NCI-H446 treated with DMSO at 0.1 percent for 48 hours (cell line): ENCODE results near the gene ARHGAP31.
"Not testable (repeated sequence)": the region's sequence is repeated elsewhere in the genome, so short reads cannot be mapped to it uniquely, and the experiment has no call there.

Source experiments
- DNase-seq: peaks from one replicate; lab custom pipeline; 2025; lab: John Stamatoyannopoulos, UW

Gene ARHGAP31, protein sequence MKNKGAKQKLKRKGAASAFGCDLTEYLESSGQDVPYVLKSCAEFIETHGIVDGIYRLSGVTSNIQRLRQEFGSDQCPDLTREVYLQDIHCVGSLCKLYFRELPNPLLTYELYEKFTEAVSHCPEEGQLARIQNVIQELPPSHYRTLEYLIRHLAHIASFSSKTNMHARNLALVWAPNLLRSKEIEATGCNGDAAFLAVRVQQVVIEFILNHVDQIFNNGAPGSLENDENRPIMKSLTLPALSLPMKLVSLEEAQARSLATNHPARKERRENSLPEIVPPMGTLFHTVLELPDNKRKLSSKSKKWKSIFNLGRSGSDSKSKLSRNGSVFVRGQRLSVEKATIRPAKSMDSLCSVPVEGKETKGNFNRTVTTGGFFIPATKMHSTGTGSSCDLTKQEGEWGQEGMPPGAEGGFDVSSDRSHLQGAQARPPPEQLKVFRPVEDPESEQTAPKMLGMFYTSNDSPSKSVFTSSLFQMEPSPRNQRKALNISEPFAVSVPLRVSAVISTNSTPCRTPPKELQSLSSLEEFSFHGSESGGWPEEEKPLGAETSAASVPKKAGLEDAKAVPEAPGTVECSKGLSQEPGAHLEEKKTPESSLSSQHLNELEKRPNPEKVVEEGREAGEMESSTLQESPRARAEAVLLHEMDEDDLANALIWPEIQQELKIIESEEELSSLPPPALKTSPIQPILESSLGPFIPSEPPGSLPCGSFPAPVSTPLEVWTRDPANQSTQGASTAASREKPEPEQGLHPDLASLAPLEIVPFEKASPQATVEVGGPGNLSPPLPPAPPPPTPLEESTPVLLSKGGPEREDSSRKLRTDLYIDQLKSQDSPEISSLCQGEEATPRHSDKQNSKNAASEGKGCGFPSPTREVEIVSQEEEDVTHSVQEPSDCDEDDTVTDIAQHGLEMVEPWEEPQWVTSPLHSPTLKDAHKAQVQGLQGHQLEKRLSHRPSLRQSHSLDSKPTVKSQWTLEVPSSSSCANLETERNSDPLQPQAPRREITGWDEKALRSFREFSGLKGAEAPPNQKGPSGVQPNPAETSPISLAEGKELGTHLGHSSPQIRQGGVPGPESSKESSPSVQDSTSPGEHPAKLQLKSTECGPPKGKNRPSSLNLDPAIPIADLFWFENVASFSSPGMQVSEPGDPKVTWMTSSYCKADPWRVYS (N-terminal part only)

DNA sequence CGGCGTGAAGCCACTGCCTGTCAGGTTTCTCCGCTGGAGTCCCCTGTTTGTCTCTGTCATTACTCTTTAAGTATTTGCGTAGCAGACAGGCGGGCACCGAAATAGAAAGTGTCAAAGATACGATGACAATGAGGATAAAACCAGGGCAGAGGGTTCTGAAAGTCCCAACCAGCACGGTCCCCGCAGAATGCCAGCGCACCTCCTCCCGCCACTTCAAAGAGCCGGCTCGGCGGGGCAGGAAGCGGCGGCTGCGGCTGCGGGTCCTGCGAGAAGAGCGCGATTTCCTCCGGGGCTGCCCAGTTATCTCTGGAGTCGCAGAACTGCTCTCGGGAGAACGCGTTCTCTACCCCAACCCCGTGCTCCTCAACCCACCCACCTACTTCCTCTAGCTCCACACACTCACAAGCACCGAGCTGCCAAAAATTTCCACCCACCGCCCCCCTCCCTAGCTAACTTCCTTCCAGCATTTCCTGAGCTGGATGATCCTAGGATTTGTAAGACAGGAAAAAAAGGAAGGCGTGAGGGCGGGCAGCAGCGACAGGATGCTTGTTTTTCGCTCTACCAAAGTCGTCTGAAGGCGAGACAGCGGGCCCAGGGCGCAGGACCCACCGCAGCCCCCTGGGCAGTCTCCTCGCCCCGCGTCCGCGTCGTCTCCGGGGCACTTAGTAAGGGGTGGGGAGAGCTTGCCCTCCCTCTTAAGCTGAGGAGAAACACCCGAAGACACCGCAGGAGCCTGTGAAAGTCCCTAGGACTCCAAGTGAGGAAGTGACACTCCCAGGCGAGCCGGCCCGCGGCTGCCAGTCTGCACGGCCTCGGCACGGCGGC is at the start of gene ARHGAP31:
Gene ARHGAP31, plus strand, starts transcription at position 513 of the 825 bp plus-strand sequence. CDS start 522 bp downstream, outside the sequence.
- peak; percentile 50 for DNase-seq

DNA sequence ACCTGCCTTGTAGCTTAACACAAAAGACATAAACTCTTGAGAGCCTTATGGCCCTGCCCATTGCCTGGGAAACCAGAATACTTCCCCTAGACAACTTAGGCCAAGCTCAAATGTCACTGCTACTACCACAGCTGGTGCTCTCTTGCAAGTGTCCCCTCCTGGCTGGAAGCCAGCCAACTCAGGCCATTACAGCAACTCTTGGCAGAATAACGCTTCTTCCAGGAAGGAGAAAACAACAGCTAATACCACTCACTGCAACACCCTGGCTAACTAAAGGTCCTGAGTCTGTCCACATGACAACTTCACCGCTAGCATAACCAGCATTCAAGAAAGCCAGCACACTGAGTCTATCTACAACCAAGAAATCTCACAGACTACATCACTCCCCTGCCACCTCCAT is 48.4 kb upstream of the ARHGAP31 start:
- DNase-seq, result no peak

DNA sequence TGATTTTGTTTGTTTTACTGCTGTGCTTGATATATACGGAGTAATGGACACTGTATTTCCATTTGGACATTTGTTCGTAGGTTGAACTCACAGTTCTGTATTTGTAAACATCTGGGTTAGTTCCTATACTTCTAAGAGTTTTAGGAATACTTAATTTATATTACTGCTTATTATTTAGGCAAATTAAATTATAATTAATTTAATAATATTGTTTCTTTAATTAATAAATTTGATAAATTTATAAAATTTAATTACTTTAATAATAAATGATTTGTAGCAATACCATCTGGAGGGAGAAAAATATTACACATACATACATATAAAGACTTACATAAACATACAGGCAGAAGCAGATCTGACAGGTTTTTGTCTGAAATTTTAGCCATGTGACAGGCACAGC is 39.0 kb upstream of the ARHGAP31 start:
- DNase-seq, result no peak

DNA sequence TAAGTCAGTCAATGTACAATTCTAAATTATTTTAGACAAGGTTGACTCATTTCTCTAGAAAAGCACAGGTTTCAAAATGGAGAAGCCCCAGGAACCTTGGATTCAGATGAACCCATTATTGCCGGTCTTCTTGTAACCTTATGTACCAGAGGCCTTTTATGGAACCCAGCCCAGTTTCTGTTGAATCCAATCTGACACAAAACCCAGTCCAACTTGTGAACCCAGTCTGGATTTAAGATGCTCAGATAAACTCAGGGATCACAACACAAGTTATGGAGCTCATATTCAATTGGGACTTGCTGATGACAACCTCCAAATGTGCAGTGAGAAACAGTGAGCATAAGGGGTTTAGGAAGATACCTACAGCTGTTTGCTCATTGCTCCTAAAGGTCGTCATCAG is 37.1 kb upstream of the ARHGAP31 start:
- DNase-seq, result no peak

DNA sequence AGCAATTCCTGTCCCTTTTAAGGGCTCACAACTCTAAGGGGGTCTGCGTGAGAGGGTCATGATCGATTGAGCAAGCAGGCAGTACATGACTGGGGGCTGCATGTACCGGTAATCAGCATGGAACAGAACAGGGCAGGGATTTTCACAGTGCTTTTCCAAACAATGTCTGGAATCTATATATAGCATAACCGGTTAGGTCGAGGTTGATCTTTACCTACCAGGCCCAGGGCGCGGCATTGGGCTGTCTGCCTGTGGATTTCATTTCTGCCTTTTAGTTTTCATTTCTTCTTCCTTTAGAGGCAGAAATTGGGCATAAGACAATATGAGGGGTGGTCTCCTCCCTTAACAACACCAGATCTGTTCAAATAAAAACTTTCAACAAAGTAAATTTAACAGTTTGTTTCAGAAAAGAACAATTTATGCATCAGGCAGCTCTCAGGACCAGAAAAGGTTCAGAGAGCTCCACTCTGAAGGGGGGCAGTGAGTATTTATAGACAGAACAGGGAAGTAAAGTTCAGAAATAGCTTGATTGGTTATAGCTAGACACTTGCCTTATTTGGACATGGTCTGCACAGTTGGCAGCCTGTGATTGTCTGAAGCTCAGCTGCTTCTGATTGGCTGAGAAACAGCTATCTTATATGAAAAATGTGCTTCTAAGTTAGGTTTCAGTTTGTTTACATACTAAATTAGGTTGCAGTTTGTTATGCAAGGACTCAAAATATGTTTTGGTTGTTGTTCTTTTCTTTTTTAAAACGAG is 36.4 kb upstream of the ARHGAP31 start:
- DNase-seq, result no peak

DNA sequence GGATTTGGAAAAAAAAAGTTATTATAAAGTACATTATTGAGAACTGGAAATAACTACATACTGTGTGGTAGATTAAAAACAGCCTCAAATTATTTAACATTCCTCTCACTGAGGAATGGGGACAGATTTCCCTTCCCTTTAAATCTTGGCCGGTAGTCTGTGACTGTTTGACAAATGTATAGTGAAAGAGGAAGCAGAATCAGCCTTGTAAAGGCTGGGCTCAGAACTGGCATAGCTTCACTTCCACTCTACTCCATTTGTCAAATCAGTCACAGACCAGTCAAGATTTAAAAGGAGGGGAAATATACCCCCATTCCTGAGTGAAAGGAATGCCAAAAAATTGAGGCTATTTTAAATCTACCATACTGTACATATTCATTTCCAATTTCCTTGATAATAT is 35.3 kb upstream of the ARHGAP31 start:
- DNase-seq, result no peak

DNA sequence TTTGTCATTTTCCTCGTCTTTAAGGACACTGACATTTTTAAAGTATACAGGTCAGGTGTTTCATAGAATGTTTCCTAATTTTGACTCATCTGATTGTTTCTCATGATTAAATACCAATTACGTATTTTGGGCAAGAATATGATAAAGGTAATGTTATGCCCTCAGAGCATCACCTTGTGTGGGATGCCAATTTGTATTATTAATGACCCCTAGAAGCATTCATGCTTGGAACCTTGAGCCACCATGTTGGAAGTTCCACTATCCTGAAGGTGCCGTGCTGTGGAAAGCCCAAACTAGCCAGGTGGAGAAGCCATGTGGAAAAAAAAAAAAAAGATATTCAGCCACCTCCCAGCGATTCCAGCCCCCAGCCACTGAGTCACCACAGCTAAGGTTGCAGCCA is 34.4 kb upstream of the ARHGAP31 start:
- no peak for DNase-seq

DNA sequence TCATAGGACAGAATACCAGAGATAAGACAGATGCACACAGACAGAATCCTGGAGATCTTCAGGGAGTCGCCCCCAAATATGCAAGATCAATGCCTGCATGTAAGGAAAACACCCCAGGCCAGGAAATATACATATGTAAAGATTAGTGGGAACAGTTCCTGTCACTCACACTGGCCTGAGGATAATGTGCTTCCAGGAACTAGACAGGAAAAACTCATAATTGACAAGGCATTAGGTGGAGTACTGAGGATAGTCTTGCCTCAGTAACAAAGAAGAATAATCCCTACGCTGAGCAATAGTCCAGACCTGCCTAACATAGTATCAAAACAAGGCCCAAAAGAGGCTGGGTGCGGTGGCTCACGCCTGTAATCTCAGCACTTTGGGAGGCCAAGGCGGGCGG is 33.1 kb upstream of the ARHGAP31 start:
- DNase-seq, result no peak

DNA sequence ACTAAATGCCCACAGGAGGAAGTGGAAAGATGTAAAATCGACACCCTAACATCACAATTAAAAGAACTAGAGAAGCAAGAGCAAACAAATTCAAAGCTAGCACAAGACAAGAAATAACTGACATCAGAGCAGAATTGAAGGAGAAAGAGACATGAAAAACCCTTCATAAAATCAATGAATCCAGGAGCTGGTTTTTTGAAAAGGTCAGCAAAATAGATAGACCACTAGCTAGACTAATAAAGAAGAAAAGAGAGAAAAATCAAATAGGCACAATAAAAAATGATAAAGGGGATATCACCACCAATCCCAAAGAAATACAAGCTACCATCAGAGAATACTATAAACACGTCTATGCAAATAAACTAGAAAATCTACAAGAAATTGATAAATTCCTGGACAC is 24.0 kb upstream of the ARHGAP31 start:
- not testable (repeated sequence) for DNase-seq

DNA sequence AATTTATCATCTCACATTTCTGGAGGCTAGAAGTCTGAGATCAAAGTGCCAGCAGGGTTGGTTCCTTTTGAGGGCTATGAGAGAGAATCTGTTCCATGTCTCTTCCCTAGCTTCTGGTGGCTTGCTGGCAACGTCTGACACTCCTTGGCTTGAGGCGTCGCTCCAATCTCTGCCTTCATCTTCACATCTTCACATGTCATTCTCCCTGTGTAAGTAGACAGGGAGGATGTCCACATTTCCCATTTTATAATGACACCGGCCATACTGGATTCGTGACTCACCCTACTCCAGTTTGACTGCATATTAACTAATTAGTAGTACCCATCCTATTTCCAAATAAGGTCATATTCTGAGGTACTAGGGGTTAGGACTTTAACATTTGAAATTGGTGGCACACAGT is 17.5 kb upstream of the ARHGAP31 start:
- DNase-seq, result no peak

DNA sequence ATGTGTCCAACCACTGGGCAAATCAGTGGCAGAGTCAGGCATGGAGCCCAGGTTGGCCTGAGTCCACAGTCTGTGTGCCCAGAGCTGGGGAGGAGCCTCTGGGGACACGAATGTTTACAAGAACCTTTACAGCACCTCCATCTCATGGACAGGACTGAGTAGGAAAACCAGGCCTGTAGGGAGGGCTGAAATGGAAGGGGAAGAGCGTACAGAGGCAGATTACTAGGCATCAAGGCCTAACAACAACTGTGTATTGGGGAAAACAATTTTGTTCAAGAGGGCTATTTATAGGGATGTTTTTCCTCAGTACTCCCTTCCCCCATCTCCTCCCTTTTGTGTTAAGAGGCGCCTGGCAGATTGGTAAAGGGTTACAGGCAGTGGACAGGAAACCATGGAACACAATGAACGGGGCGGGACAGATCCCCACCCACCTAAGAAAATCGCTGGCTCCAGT is 15.1 kb upstream of the ARHGAP31 start:
- peak; percentile 91 for DNase-seq

DNA sequence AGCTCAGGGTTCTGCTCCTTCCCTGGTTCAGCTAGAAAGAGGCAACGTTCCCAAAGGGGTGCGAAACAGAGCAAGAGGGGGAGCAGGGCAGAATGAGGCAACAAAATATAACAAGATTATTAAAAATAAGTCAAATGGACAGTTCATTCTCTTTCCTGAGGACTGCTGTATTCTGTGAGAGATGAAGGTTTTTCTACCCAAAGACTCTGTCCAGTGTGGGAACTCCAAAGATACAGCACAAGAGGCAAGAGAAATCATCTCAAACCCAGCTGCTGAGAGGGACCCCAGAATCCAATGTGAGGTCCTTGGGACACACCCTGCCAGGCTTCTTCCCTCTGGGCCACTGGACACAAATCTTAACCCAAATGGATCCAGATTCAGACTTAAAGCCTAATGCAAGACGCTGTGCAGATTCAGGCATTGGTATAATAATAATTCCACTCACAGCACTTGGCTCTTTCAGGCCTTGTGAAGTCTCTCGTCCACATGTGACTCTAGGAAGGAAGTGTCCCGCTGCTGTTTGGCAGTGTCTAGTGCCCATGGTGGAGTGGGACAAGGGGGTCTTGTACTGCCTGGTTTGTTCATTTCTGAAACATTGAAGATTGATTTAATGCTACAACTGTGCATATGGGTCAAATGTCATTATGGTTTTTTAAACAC is 14.5 kb upstream of the ARHGAP31 start:
- DNase-seq, result no peak

DNA sequence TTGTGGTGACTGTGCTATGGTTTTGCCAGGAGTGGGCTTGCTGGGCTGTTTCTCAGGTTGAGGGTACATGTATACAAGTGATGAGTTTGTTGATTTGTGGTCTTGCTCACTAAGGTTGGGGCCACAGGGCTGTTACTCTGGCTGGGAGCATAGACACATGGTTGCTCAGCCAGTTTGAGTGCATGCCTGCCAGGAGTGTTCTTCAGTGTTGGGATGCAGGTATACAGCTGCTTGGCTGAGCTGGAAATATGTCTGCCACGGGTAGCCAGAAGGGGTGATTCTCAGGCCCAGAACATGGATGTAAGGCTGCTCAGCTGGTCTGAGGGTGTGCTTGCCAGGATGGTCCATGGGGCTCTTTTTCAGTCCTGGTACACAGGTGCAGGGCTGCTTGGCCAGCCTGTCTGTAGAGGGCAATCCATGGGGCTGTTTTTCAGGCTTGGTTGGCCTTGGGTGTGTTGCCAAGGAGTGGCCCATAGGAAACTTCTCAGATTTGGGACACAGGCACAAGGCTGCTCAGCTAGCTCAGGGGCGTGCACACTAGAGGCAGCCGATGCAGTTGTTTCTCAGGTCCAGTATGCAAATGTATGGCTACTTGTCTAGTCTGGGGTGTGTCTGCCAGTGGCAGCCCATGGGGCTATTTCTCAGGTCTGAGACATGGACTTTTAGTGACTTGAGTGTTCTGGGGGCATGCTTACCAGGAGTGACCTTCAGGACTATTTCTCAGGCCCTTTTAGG is 5.3 kb upstream of the ARHGAP31 start:
- DNase-seq, result no peak

DNA sequence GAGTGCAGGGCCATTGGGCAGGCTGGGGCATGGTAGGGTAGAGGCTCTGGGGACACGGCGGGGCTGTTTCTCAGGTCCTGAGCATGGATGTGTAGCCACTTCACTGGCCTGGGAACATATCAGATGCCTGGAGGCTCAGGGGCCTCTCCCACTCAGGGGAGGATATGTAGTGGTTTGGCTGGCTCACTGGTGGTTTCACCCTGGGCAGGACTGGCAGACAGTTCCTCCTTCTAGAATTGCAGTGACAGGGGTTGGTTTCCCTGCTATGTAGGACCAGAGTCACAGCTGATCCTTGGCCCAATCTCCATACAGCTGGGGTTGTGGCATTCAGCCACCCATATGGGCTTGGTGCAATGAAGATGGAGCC is 4.8 kb upstream of the ARHGAP31 start:
- DNase-seq, result no peak

DNA sequence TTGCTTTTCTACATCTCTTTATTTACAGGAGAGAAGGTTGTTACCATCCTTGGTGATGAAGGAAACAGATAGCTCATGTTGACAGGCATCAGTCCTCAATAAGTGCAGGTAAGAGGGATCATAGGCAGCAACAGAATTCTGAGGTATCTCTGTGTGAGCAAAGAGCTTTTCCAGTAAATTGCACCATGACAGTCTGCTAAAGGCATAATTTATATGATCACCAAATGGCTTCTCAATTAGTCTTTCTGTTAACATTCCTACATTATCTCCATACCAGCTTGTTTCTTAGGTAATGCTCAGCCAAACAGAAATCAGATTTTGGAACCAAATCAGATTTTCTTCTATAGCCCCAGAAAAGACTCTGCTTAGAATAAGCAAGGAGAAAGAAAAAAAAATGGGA is 3.6 kb upstream of the ARHGAP31 start:
- no peak for DNase-seq

DNA sequence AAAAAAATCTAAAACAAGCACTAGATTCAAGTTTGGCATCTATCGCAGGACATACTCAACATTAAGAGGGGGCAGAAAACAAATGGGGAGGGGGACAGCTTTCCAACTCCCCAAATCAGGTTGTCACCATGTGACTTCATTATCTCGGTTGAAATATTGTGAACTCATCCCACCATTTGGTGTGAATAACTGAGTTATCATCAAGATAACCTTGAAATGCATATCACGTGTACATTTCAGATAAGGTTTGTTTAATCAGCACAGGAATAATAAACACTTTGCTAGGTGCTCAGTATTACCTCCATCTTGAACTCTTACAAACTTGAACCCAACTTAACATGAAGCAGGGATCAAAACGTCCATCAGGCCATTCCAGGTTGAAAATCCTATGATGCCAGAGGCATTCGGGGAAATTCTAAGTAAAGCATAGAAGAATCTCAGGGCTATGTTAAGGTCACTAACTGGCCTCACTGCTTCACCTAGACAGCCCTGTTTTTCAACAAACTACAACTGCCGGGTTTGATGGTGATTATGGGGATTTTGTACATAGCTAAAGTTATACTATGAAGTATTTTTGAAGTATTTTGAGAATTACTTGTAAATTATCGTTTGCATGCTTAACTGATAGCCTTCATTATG is 3.0 kb upstream of the ARHGAP31 start:
- no peak for DNase-seq

DNA sequence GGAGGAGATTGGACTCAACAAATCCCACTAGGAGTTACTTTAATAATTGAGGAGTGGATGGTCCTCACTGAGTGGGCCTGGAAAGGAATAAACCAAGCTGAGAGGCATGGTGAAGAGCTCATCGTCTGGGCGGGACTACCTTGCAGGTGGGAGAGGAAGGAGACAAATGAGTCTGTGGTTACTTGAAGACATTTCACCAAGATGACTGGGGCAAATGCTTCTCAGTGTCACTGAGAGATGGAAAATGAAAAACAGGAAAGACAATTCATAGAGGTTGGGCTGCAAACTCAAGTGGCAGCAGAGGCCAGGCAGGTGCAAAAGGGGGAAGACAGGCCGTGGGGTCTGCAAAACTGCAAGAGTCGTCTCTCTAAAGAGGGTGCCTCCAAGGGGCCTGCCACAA is 1.5 kb upstream of the ARHGAP31 start:
- no peak for DNase-seq

DNA sequence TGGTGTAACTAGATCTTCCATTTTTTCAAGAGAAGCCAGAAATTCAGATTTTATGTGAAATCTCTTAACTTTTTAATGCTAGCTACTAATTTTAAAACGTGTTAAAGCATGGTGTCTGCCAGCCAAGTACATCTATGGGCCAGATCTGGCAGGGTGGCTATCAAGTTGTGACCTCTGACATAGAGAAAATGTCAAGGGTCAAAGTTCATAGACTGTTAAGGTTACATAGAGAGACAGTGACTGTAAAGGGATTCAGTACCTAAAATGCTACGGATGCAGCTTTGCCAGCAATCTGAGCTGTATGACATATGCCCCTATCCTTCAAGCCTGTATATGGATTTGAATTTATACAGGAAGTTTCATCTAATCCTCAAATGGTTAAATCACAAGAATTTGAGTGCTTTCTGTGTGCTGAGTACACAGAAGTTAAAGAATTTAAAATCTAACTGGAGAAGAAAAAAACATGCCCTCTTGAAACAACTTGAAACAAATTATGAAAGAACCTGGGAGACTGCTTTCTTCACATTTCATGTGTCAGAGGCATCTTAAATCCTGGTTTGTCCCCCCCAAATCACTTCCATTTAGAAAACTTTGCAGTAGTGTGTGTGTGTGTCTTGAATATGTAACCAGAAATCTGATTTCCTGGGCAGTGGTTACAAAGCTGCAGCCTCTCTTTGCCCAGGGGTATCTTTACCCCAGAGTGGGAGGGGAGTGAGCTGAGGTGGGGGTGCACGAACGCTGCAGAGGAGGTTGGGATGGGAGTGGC is 895 bp upstream of the ARHGAP31 start:
- no peak for DNase-seq
